HAP-1 (cell line): Measurements from ENCODE around the gene SIPA1L3.
A peak's percentile ranks its signal among the peaks of the same experiment; 100 is the strongest.

Experiments
- DNase-seq, 2 experiments: peaks; one replicate each; pipeline ENCODE4 v3.0.0-alpha.2; 2016 to 2020; ENCODE audit warnings: low spot score in 2 of 2
- H3K27me3 ChIP-seq: fragments of 250-450 bp; sonication (Bioruptor Pico); 2 replicates; pipeline ENCODE4 v1.5.1; 2020; ENCODE audit warnings: low read depth, mild to moderate bottlenecking, moderate library complexity
- H3K36me3 ChIP-seq: fragments of 250-450 bp; sonication (Bioruptor Pico); replicated peaks from 2 replicates; pipeline ENCODE4 v1.5.1; 2020; ENCODE audit warnings: mild to moderate bottlenecking
- H3K4me1 ChIP-seq: fragments of 250-450 bp; sonication (Bioruptor Pico); 2 replicates; pipeline ENCODE4 v1.5.1; 2020; ENCODE audit warnings: mild to moderate bottlenecking
- H3K4me3 ChIP-seq: fragments of 250-450 bp; sonication (Bioruptor Pico); 2 replicates; pipeline ENCODE4 v1.5.1; 2020; ENCODE audit warnings: mild to moderate bottlenecking, moderate library complexity
- H3K9me3 ChIP-seq: fragments of 250-450 bp; sonication (Bioruptor Pico); 2 replicates; pipeline ENCODE4 v1.5.1; 2020; ENCODE audit warnings: mild to moderate bottlenecking, moderate library complexity
- in situ Hi-C: fragments of 300-500 bp; cut with MboI; formaldehyde crosslinking; loops from 3 replicates; pipeline ENCODE4 v1.14.3; 2020; ENCODE audit warnings: low sequenced_read_pairs, inconsistent platforms, mixed read lengths

SIPA1L3 gene

DNA sequence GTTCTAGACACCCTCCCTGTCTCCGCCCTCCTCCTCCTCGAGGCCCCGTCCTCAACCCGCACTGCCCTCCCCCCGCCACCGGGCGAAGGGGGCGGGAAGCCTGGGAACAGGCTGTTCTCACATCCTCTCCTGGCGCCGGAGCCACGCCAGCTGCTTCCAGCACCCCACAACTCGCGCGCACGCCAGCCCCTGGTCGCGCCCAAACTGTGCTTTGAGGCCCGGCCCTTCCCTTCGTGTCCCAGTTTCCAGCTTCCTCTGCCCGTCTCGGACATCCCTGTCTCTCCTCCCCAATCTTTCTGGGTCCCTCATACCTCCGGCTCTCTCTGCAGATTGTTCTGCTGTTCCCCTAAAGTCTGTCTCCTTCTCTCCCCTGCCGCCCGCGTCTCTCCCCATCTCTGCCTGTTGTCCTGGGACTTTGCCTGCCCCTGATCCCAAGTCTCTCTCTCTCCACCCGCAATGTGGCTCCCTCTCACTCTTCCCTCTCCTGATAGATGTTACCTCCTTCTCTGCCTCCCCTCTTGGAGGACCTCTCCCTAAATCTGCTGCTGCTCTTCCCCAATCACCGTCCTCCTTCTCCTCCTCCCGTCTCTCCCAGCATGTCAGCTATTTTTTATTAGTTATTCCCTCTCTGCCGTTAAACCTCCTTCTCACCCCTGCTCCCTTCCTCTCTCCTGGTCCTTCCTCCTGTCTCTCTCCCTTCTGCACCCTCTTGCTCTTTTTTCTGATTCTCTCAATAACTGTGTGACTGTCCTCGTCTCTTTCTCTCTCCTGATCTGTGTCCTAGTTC is 302.9 kb downstream of the SIPA1L3 start:
- peaks cover 3% of the 10 kb centered on the region; the same call in 1 of the 2 replicates for H3K4me1 ChIP-seq
- no peak overlapping the region for H3K4me3 ChIP-seq
- peaks cover 8% of the 10 kb centered on the region; the same call in 1 of the 2 replicates for H3K36me3 ChIP-seq
- peak in 1 of 2 experiments; percentile 41 for DNase-seq
- in situ Hi-C loops, result no loop called here
- H3K27me3 ChIP-seq, result no peaks in the 10 kb centered on the region
- no peaks in the 10 kb centered on the region for H3K9me3 ChIP-seq

DNA sequence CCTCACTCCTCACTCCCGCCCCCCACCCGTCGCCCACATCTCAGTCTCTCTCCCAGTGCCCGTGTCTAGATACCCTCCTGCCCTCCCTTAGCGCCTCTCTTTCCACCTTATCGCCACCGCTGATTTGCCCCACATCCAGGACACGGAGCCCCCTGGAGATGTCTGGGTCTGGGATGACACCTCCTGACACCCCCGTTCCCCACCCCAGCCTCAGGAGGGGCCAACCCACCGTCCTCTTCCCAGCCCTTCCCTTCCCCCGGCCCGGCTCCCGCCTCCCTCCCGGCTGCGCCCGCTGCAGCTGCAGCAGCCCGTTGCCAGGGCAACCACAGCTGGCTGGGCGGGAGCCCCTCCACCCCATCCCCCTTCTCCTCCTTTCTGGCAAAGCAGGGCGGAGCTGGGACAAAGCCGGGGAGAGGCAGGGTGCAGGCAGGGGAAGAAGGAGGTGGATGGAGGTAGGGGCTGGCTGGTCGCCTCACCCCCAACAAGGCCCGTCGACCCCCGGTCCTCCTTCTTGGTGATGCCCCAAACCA is 303.5 kb downstream of the SIPA1L3 start:
- no peaks in the 10 kb centered on the region for H3K27me3 ChIP-seq
- no peaks in the 10 kb centered on the region for H3K9me3 ChIP-seq
- H3K4me3 ChIP-seq, result no peak overlapping the region
- in situ Hi-C loops, result no loop called here
- peaks cover 3% of the 10 kb centered on the region; the same call in 1 of the 2 replicates for H3K4me1 ChIP-seq
- peaks cover 11% of the 10 kb centered on the region for H3K36me3 ChIP-seq
- peak in 1 of 2 experiments; percentile 77 for DNase-seq

DNA sequence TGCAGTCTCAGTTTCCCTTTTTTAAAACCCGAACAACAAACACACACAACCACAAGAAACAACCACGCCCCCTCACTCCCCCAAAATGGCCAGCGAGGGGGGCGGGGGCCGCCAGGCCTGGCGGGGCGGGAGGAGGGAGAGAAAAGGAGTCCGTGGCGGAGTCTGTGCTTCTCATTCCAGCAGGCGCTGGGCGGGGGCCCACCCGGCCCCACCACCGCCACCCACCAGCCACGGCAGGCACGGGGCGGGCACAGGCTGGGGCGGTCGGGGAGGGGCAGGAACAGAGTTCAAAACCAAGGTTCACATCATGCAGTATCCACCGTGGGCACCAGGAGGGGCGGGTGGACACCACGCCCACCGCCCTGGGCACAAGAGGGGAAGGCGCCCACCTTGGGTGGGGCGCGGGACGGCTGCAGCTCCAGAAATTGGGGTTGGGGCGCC is 304.2 kb downstream of the SIPA1L3 start:
- peaks cover 17% of the 10 kb centered on the region for H3K36me3 ChIP-seq
- no peaks in the 10 kb centered on the region for H3K9me3 ChIP-seq
- peaks cover 3% of the 10 kb centered on the region; the same call in 1 of the 2 replicates for H3K4me1 ChIP-seq
- no peaks in the 10 kb centered on the region for H3K27me3 ChIP-seq
- no peak for DNase-seq
- in situ Hi-C loops, result no loop called here
- H3K4me3 ChIP-seq, result no peak overlapping the region

DNA sequence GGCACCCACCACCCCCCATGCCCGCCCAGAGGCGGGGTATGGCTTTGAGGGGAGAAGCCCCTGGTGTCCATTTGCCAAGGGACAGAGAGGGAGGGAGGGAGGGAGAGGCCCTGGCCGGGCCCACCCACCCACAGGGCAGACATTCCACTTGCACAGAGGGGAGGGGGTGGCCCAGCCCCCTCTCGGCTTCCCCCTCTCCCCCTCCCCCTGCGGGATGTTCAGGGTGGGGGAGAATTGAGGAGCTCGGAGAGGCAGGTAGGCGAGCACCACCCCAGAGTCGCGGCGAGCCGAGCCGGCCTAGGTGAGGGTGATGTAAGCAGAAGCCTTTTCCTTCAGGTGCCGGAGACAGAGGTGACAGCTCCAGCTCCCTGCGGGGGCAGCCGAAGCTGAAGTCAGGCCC is 304.8 kb downstream of the SIPA1L3 start:
- no peak for DNase-seq

DNA sequence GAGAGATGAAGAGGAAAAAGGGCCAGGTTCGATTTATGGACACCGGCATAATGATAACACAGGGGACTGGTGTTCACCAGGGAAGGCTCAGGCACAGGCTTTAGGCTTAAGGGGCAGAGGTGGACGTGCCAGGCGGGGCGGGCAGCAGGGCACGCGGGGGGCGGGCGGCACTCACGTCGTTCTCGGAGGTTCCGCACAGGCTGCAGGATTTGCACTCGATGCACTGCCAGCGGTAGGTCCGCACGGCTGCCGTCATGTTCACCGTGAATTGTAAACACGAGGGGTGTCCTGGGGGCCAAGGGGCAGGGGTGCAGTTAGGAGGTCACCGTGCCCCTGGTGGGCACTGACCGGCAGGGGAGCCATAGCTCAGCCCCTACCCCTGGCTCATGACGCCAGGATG is 306.5 kb downstream of the SIPA1L3 start:
- Histone ChIP-seq H3K27me3 (no peaks in the 10 kb centered on the region), H3K4me3 (no peak overlapping the region), H3K9me3 (no peaks in the 10 kb centered on the region), H3K36me3 (peaks cover 32% of the 10 kb centered on the region), H3K4me1 (peaks cover 3% of the 10 kb centered on the region; the same call in 1 of the 2 replicates)
- no peak for DNase-seq
- in situ Hi-C loops, result no loop called here

More for the DNA sequence above, 304.8 kb downstream of the SIPA1L3 start:
- Histone ChIP-seq H3K4me3 (no peak overlapping the region), H3K27me3 (no peaks in the 10 kb centered on the region), H3K36me3 (peaks cover 22% of the 10 kb centered on the region), H3K9me3 (no peaks in the 10 kb centered on the region), H3K4me1 (peaks cover 3% of the 10 kb centered on the region; the same call in 1 of the 2 replicates)
- in situ Hi-C loops, result no loop called here

DNA sequence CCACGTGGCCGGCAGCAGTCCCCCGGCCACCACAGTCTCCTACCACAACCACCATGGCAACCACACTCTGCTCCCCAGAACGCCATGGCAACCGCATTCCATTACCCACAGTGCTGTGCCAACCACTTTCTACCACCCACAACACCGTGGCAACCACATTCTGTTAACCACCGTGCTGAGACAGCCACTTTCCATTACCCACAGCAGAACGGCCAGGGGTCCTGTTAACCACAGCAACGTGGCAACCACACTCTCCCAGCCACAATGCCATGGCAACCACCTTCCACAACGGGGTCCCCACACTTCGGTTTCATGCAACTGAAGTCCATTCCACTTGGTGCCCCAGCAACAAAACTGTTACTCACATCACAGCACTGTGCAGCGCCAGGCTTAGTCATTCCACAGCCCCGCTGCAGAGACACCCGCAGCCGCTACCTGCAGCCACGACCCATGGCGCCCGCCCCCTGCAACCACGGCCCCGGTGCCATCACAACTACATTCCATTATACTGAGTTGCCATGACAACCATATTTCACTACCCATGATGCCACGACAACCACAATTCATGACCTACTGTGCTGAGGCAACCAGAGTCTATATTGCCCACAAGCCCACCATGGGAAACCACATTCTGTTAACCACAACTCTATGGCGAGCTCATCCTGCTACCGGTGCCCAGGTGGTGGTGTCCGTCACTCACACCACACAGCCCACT is 307.1 kb downstream of the SIPA1L3 start:
- H3K4me1 ChIP-seq, result peaks cover 3% of the 10 kb centered on the region; the same call in 1 of the 2 replicates
- H3K4me3 ChIP-seq, result no peak overlapping the region
- no peak for DNase-seq
- in situ Hi-C loops, result no loop called here
- peaks cover 33% of the 10 kb centered on the region for H3K36me3 ChIP-seq
- H3K9me3 ChIP-seq, result no peaks in the 10 kb centered on the region
- H3K27me3 ChIP-seq, result no peaks in the 10 kb centered on the region

DNA sequence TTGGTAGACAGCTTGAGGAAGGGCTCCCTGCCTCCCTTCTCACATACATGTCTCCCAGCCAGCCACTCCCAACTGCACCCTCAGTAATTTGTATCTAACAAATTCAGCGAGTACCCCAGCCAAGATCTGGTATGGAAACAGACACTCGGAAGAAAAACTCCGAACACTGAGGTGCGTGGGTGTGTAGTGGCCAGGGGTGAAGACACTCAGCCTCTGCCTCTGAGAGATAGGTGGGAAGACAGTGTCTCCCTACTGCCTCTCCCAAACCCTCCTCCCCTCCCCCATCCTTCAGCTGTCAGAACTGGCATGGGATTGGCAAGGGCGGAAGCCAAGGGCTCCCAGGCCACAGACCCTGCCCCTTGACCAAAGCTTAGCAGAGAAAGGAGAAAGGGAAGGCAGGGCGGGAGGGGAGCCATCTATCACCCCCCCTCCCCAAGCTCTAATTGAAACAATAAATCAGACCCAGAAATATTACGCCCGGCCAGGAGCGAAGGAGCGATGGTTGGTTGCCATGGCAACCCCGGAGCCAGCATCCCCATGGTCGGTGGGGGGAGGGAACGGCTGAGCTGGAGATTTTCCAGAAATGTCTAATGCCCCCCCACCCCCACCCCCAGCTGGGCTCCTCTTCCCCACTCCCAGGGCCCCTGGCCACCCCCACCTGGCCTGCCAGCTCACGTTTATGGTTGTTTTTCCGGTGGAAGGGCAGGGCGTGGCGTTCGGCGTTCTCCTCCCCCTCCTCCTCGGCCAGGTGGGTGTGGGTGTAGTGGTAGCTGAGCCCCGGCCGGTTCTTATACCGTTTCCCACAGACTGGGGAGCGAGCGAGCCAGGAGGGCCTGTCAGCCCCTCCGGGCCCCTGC is 310.0 kb downstream of the SIPA1L3 start:
- no peaks in the 10 kb centered on the region for H3K27me3 ChIP-seq
- in situ Hi-C loops, result no loop called here
- H3K4me3 ChIP-seq, result no peak overlapping the region
- H3K4me1 ChIP-seq, result no peaks in the 10 kb centered on the region
- H3K36me3 ChIP-seq, result peaks cover 40% of the 10 kb centered on the region
- no peak for DNase-seq
- H3K9me3 ChIP-seq, result no peaks in the 10 kb centered on the region

DNA sequence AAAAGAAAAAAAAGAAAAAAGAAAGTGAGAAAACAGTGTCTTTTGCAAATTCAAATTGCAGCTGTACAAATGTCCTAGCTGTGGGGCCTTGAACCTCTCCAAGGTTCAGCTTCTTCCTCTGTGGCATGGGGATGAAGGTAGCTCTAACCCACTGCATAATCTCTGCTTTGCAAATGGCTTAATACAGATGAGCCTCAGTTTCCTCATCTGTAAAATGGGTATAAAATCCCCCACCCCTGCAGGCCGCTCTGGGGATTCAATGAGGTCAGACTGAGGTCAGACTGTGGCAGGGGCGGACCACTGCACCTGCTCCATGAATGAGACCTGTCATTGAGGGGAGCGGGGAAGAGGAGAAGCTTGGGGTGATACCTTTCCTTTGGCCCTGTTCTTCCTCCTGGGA is 311.2 kb downstream of the SIPA1L3 start:
- no peaks in the 10 kb centered on the region for H3K9me3 ChIP-seq
- H3K4me3 ChIP-seq, result no peak overlapping the region
- H3K27me3 ChIP-seq, result no peaks in the 10 kb centered on the region
- in situ Hi-C loops, result no loop called here
- H3K36me3 ChIP-seq, result peaks cover 42% of the 10 kb centered on the region
- no peaks in the 10 kb centered on the region; the same call in 1 of the 2 replicates for H3K4me1 ChIP-seq
- no peak for DNase-seq

DNA sequence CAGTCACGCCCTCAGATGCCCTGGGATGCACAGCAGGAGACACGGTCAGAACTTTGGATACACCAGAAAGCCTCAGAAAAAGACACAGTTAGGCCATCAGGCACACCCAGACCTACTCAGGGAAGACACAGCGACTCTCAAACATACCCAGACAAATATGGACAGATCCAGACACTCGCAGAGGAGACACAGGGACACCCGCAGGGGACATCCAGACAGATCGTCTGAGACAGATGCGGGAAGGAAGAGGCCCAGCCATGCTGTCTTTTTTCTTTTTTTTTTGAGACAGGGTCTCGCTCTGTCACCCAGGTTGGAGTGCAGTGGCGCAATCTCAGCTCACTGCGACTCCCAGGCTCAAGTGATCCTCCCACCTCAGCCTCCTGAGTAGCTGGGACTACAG is 312.2 kb downstream of the SIPA1L3 start:
- Histone ChIP-seq H3K27me3 (no peaks in the 10 kb centered on the region), H3K9me3 (no peaks in the 10 kb centered on the region), H3K4me3 (no peak overlapping the region), H3K4me1 (peaks cover 3% of the 10 kb centered on the region), H3K36me3 (peaks cover 37% of the 10 kb centered on the region)
- DNase-seq, result no peak
- in situ Hi-C loops, result no loop called here

DNA sequence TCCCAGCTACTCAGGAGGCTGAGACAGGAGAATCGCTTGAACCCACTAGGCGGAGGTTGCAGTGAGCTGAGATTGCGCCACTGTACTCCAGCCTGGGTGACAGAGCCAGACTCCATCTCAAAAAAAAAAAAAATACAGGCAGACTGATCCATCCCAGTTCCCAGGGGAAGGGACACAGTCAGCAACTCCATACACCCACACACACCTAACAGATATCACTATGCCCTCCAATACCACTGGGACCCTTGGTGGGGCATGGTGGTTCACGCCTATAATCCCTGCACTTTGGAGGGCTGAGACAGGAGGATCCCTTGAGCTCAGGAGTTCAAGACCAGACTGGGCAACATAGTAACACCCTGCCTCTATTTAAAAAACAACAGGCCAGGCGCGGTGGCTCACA is 314.4 kb downstream of the SIPA1L3 start:
- H3K4me1 ChIP-seq, result peaks cover 10% of the 10 kb centered on the region
- no peak for DNase-seq
- H3K27me3 ChIP-seq, result no peaks in the 10 kb centered on the region
- no peak overlapping the region for H3K4me3 ChIP-seq
- H3K36me3 ChIP-seq, result peaks cover 22% of the 10 kb centered on the region
- H3K9me3 ChIP-seq, result no peaks in the 10 kb centered on the region
- in situ Hi-C loops, result no loop called here

DNA sequence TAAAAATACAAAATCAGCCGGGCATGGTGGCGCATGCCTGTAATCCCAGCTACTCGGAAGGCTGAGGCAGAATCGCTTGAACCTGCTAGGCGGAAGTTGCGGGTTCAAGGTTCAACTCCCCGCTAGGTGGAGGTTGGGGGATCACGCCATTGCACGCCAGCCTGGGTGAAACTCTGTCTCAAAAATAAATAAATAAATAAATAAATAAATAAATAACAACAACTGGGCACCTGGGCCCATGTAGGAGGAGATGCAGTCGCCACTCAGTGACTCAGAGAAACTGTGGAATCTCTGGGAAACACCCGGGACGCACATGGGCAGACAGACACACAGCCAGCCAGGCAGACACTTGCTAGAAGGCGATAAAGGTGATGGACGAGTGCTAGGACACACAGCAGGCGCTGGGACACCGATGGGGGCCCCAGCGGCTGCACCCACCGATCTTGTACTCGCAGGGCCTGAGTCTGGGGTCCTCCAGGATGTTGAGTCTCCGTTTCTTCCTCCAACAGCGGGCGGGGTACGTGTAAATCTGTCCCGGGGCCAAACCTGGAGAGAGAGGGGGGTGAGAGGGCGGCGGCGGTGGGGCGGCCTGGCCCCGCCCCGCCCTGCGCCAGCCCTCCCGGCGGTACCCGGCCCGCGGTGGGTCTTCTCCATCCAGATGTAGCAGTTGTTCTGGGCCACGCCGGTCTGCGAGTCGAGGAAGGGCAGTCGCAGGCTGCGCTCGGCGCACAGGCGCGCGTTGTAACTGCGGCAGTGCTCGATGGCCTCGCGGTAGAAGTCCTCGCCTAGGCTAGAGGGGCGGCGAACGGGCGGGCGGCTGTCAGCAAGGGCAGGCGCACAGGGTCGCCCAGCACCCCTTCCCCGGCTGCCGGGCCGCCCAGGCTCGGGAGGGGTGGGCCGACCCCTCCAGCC is 315.2 kb downstream of the SIPA1L3 start:
- no peaks in the 10 kb centered on the region for H3K9me3 ChIP-seq
- H3K27me3 ChIP-seq, result no peaks in the 10 kb centered on the region
- H3K4me3 ChIP-seq, result no peak overlapping the region
- in situ Hi-C loops, result no loop called here
- DNase-seq, result no peak
- H3K4me1 ChIP-seq, result peaks cover 15% of the 10 kb centered on the region
- peaks cover 20% of the 10 kb centered on the region for H3K36me3 ChIP-seq

DNA sequence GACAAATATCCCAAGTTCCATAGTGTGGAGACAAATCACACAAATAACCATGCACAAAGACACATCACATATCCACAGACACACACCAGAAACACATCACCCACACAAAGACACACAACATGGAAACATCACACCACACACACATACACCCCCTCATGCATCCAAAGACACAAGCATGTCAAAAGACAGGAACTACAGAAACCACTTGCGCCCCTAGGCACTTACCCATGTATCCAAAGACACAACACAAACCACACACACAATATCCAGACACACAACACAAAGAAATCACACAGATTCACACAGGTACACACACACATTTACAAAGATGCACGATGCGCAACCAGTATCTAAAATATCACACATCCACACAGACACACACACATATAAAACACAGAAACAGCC is 316.1 kb downstream of the SIPA1L3 start:
- in situ Hi-C loops, result no loop called here
- H3K4me1 ChIP-seq, result peaks cover 23% of the 10 kb centered on the region

More for the DNA sequence above, 316.1 kb downstream of the SIPA1L3 start:
- peaks cover 14% of the 10 kb centered on the region for H3K36me3 ChIP-seq
- no peak for DNase-seq
- no peaks in the 10 kb centered on the region for H3K27me3 ChIP-seq
- no peaks in the 10 kb centered on the region for H3K9me3 ChIP-seq
- H3K4me3 ChIP-seq, result peak overlapping the region; percentile 51
